D341Med (cell line): ENCODE data around the gene DHX29.

Source experiments
- DNase-seq: peaks from one replicate; pipeline ENCODE4 v3.0.0; 2012; ENCODE audit warnings: low spot score

DHX29 gene

DNA sequence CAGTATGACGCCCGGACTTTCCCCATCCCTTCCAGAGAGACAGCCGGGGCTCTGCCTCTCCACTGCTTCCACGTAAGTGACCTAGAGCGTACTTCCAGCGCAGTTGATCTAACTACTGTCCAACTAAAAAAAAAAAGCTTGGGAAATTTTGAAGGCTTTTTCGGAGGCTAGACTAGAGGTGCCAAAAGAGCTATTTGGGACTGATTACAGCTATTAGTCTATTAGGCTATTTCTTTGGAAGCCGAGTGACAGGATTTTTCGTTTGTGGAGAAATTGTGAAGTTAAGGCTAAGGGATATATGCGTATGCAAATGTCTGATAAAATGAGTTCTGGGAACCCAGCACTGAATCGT lies 75.6 kb downstream of the DHX29 start:
- DNase-seq, result no peak

DNA sequence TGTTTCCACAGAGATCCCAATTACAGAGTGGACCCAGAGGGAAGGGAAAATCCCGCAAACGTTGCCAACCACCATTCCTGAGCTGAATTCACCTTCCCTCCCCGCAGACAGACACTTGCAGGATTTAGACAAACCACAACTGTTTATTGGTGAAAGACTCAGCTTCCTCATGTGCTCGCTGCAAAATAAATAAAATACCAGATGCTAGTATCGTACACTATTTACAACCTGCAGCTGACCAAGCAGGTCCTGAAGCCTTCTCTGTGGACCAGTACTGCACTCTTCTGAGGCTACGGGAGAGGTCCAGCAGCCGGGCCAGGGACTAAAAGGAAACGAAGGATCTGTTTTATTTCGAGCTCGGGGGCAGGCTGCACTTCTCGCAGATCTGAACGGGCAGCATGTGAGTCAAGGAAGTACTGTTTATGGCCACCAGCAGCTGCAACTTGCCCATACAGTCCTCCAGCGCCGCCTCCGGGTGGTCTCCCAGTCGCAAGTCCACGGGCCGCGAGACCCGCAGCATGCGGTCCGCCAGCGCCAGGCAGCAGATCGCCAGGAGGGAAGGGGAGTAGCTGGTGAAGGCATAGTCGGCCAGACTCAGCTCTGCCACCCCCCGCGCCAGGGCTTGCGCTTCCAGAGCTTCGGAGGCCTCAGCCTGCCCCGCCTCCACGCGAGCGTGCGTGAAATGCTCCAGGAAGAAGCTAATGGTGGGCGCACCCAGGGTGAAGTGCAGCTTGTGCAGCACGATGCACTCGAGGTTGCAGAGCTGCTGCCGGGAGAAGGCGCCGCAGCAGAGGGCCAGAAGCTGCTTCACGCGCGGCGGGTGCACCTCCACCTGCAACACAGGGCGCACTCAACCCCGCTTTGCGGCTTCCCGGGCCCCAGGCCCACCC lies 76.2 kb downstream of the DHX29 start:
- no peak for DNase-seq

DNA sequence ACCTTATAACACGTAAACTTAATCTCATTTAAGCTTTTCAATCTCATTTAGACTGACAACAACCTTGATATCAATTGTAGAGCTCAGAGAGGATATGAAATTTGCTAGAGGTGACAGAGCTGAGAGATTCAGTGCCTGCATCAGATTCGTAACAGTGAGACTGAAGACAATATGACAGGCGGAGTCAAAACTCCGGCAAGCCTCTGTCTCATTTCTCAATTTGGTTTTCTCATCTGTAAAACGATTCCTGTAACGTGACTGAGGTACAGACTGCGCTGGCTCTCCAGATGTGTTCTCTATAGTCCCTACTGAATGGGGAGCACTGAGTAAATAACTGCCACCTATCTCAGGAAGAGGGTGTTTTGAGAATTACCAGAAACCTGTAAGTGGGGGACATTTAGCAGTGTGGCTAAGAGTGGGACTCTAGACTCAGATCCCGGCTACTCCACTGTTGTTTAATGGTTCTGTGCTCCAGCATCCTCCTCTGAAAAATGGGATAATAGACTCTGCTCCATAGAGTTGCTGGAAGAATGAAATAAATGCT lies 77.3 kb downstream of the DHX29 start:
- no peak for DNase-seq

DNA sequence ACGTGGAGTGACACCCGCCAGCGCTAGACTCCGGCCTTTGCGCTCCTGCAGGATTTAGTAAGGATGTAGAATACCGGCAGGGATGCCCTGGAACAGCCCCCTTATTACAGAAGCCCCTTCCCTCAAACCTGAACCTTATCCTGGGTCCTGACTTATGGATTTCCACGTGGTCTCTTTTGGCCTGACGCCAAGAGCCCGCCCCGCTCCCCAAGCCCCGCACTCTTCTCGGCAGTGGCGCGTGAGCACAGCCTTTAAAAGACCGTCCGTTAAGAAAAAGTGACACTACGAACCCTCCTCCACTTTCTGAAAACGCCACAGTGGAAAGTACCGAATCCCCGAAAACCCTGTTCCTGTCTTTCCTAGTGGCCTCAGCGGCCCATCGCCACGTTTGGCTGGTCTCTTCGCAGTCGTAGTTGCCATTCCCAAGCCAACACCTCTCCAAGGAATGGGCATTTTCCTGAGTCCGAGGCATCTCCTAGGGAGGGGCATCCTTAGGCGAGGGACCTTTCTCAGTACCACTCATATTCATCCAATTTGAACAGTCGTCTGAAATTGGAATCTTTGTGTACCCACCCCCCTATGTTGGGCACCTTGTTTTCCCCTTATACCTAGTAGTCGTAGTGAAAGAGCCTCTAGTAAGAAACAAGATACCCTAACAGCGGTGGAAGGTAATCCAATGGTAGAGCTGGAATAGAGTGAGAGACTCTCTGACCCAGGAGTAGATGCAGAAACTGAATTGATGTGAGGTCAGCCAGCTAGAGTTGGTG lies 79.6 kb downstream of the DHX29 start:
- DNase-seq, result no peak

GRCh38 chr5:55226934-55227663 lies 80.4 kb downstream of the DHX29 start, which contains the start of gene MCIDAS:
Gene MCIDAS (minus strand): TSS chr5:55227315. CDS start chr5:55227138, 177 bp downstream.
- DNase-seq, result peak; percentile 91

DNA sequence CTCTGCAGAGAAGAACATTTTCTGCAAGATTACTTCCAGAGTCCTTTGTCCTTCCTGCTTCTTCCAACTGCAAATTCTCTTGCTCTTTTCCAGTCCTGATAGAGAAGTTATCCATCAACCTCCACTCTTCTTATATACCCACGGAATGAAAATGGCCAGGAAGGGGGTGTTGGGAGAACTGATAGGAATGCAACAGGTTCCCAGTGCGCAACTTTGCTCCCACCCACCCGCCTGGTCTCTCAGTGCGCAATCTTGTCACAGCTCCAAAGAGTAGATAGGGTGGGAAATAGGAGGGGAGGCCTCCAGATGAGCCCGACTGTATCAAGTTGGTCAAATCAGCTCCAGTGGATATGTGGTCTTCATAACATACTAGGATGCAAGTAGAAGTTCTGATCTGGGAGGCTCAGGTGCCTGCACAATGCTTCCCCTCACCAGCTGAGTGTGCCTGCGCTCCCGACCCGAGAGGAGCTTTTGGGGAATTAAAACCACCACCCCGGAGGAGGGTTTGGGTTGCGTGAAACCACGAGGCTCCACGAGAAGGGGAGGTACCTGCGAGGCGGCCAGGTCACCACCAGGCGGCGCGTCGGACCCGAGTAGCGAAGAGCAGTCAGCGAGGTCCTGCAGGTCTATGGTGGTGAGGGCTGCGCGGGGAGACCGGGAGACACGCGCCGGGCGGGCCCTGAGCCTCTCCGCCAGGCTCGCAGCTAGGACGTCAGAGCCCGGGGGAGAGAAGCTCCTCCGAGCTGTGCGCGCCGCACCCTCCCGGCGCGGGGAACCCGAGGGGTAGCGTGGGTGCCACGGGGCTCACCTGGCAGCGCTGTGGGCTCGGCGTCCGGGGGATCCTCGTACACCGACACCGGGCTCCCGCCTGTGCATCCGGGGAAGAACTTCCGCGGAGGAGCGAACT lies 81.2 kb downstream of the DHX29 start:
- DNase-seq, result peak; percentile 92

DNA sequence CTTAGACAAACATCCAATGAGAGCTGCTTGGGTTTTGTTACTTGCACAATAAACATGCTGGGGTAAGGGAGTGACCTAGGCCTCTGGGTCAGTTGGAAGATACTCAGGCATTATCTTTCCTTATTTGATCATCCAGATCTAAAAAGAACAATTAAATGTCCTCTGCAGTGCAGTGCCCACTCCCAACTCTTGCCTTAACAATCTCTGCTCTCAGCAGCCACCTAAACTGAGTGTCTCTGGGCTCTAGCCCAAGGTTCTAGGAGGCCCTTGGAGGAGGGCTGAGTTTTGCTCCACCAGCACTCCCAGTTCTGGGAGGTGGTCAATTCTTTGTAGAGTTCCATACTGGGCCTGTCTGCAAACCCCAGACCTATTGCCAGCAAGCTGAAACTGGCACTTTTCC lies 82.1 kb downstream of the DHX29 start:
- DNase-seq, result no peak

- DNase-seq, result no peak
These were observed 83.7 kb downstream of the DHX29 start for GRCh38 chr5:55223812-55224240.

- no peak for DNase-seq
These were observed 84.3 kb downstream of the DHX29 start for GRCh38 chr5:55222985-55223811.

DNA sequence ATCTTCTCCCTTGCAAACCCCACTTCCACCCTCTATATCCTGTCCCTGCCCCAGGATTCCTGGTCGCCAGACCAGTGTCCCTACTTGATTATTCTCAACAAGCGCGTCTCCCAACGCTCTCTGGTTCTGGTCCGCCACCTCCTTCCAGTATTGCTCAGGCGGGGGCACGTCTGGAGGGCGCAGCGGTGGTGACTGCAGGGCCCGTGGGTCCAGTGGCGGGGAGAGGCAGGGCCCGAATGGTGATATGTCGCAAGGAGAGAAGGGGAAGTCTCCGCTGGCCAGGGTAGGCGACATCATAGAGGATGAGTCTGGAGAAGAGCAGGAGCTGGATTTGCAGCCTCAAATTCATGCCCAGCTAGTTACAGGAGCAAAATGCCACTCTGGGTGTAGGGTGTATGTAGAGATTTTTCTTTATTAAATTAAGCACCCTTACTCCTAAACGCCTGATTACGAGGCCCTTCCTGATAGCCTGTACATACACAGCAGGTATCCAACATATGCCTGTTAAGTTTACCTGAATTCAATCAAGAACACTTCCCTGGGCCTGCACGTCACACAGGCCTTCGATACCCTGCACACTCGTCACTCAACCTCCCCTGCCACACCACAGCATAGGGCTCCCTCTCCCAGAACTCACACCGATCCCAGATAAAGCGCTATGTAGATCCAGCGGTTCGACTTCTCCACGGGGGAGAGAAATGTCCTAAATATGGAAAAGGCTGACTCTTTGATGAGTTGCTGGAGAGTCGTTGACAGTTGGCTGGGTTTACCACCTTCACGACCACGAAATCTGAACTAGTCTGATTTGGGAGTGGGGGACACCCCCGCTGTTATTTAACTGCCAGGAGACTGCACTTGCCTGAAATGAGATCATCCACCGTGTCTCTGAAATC lies 85.2 kb downstream of the DHX29 start:
- DNase-seq, result no peak

- no peak for DNase-seq
These were observed 86.9 kb downstream of the DHX29 start for GRCh38 chr5:55220433-55221185.

- no peak for DNase-seq
These were observed 87.7 kb downstream of the DHX29 start for GRCh38 chr5:55219770-55220169.

- DNase-seq, result no peak
These were observed 88.5 kb downstream of the DHX29 start for GRCh38 chr5:55218967-55219366.

DNA sequence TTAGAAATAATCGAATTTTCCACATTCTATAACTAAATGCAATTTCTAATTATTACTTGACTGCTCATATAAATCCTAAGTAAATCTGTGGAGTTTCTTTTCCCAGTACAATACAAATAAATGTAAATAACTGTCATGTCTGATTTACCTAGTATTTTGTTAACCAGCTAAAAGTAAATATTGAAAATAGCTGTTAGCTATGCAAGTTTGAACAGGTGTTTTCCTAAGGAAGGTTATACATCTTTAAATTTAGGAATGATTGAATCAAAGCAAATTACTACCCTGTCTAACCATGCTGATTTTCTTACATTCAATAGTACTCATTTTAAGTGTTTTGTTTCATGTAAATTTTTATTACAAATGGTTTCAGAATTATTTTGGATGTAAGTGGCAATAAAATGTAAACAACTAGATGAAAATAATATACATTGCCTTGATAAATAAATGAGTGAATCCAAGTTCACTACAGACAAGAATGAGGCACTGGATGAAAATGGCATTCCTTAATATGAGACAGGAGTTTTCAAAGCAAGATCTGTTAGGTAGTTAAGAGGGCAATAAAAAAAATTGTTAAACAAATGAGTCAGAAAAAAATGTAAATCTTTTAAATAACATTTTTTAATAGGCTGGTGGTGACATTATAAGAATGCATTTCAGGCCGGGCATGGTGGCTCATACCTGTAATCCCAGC lies 96.2 kb downstream of the DHX29 start:
- DNase-seq, result no peak
